HUES48 (cell line): ENCODE data around the gene ANKRD45.
A peak's percentile ranks its signal among the peaks of the same experiment; 100 is the strongest.
"Not testable (repeated sequence)": the region's sequence is repeated elsewhere in the genome, so short reads cannot be mapped to it uniquely, and the experiment has no call there.

Source experiments
- H3K27ac ChIP-seq: one replicate; pipeline ENCODE4 v1.7.0; 2013; ENCODE audit warnings: low read depth, low read length, inconsistent platforms
- H3K27me3 ChIP-seq: 2 replicates; pipeline ENCODE4 v1.6.1; 2013; ENCODE audit warnings: mild to moderate bottlenecking, low read length; ENCODE audit not compliant: control insufficient read depth, insufficient read depth
- H3K36me3 ChIP-seq: 2 replicates; pipeline ENCODE4 v1.6.1; 2013; ENCODE audit warnings: low read length; ENCODE audit not compliant: control insufficient read depth, insufficient read depth
- H3K4me1 ChIP-seq: 2 replicates; pipeline ENCODE4 v1.6.1; 2013; ENCODE audit warnings: mild to moderate bottlenecking, low read length; ENCODE audit not compliant: control insufficient read depth, insufficient read depth
- H3K4me3 ChIP-seq: 2 replicates; pipeline ENCODE4 v1.5.1; 2013; ENCODE audit warnings: mild to moderate bottlenecking, low read depth, low read length
- H3K9ac ChIP-seq: 2 replicates; pipeline ENCODE4 v1.6.1; 2013; ENCODE audit warnings: mild to moderate bottlenecking, low read depth, low read length, moderate library complexity
- H3K9me3 ChIP-seq: 2 replicates; pipeline ENCODE4 v1.6.1; 2013; ENCODE audit warnings: low read length; ENCODE audit not compliant: control insufficient read depth, insufficient read depth

ANKRD45 gene

DNA sequence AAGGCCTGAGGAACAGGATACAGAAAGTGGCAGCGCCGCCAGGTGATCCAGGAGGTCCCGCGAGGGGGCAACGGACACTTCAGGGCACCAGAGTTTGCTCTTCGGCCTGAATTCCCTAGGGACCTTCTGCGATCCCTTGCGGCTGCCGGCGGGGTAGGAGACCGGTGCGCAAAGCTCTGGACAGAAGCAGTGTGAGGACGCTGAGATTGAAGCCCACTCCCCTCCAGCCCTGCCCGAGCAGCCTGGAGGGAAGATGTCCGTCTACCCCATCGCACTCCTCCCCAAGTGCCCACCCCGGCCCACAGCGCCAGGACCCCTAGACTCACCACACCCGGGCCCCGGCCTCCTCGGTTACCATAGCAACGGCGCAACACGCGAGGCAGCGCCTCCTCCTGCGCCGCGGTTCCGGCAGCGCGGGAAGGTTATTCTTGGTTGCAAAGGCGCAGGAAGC lies at the start of gene ANKRD45:
TSS of gene ANKRD45 (minus strand) at position 361 of the 451 bp plus-strand sequence. CDS start 10,433 bp downstream, outside the sequence.
- H3K9ac ChIP-seq, result peak within 1 kb of the TSS; percentile 57
- peaks cover 6% of the 10 kb centered on the region; the same call in 1 of the 2 replicates for H3K27me3 ChIP-seq
- no peaks in the 10 kb centered on the region for H3K9me3 ChIP-seq
- peaks cover 7% of the 10 kb centered on the region for H3K4me1 ChIP-seq
- no peaks in the 10 kb centered on the region for H3K36me3 ChIP-seq
- peak within 1 kb of the TSS; percentile 80 for H3K4me3 ChIP-seq
- H3K27ac ChIP-seq, result no peak within 1 kb of the TSS

GRCh38 chr1:173717238-173717637 lies 47.6 kb upstream of the ANKRD45 start:
- Histone ChIP-seq H3K4me3 (no peak overlapping the region), H3K9ac (no peak overlapping the region)

GRCh38 chr1:173715538-173715844 lies 45.8 kb upstream of the ANKRD45 start:
- Histone ChIP-seq H3K4me1 (peaks cover 10% of the 10 kb centered on the region; the same call in 1 of the 2 replicates), H3K9ac (peak overlapping the region; percentile 41), H3K27ac (no peak overlapping the region)

More at GRCh38 chr1:173717238-173717637, 47.6 kb upstream of the ANKRD45 start:
- Histone ChIP-seq H3K27me3 (peaks cover 14% of the 10 kb centered on the region), H3K27ac (no peak overlapping the region), H3K4me1 (peaks cover 10% of the 10 kb centered on the region; the same call in 1 of the 2 replicates), H3K36me3 (no peaks in the 10 kb centered on the region), H3K9me3 (no peaks in the 10 kb centered on the region)

GRCh38 chr1:173714759-173715537 lies 45.3 kb upstream of the ANKRD45 start, which contains the start of gene KLHL20:
Gene KLHL20, plus strand, starts transcription at chr1:173714981. Its CDS starts 1,063 bp downstream, at chr1:173716044.
- peak within 1 kb of the TSS; percentile 91 for H3K4me3 ChIP-seq
- H3K27ac ChIP-seq, result peak within 1 kb of the TSS; percentile 49
- H3K36me3 ChIP-seq, result no peaks in the 10 kb centered on the region
- H3K27me3 ChIP-seq, result peaks cover 30% of the 10 kb centered on the region
- H3K9me3 ChIP-seq, result no peaks in the 10 kb centered on the region
- peaks cover 10% of the 10 kb centered on the region; the same call in 1 of the 2 replicates for H3K4me1 ChIP-seq
- H3K9ac ChIP-seq, result peak within 1 kb of the TSS; percentile 41

More at GRCh38 chr1:173715538-173715844, 45.8 kb upstream of the ANKRD45 start:
- H3K9me3 ChIP-seq, result no peaks in the 10 kb centered on the region
- peak overlapping the region; percentile 91 for H3K4me3 ChIP-seq
- H3K27me3 ChIP-seq, result peaks cover 28% of the 10 kb centered on the region
- no peaks in the 10 kb centered on the region for H3K36me3 ChIP-seq

GRCh38 chr1:173714441-173714758 lies 44.7 kb upstream of the ANKRD45 start:
- Histone ChIP-seq H3K9me3 (no peaks in the 10 kb centered on the region), H3K9ac (no peak overlapping the region), H3K4me1 (peaks cover 10% of the 10 kb centered on the region; the same call in 1 of the 2 replicates), H3K4me3 (peak overlapping the region; percentile 91), H3K27ac (no peak overlapping the region), H3K27me3 (peaks cover 33% of the 10 kb centered on the region), H3K36me3 (no peaks in the 10 kb centered on the region)

- H3K9me3 ChIP-seq, result no peaks in the 10 kb centered on the region
- no peaks in the 10 kb centered on the region for H3K36me3 ChIP-seq
- no peaks in the 10 kb centered on the region for H3K4me1 ChIP-seq
- H3K27ac ChIP-seq, result no peak overlapping the region
- no peak overlapping the region for H3K9ac ChIP-seq
- peaks cover 39% of the 10 kb centered on the region for H3K27me3 ChIP-seq
- H3K4me3 ChIP-seq, result no peak overlapping the region
These were observed 39.1 kb upstream of the ANKRD45 start for GRCh38 chr1:173708787-173709186.

DNA sequence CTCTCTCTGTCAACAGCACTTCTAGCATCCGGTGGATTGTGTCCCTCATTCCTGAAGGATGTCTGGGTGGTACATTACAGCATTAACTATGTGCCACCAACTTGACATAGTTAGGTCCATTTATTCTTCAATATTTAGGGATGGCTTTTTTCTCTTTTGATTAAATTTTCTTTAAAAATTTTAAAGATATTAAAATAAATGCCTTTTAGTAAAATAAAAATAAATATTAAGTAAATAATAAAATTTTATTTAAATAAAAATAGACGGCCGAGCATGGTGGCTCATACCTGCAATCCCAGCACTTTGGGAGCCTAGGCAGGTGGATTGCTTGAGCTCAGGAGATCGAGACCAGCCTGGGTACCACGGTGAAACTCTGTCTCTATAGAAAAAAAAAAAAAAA lies 35.5 kb upstream of the ANKRD45 start:
- H3K9me3 ChIP-seq, result no peaks in the 10 kb centered on the region
- no peaks in the 10 kb centered on the region for H3K36me3 ChIP-seq
- H3K4me3 ChIP-seq, result no peak overlapping the region
- H3K27me3 ChIP-seq, result peaks cover 9% of the 10 kb centered on the region; the same call in 1 of the 2 replicates
- H3K9ac ChIP-seq, result no peak overlapping the region
- no peaks in the 10 kb centered on the region for H3K4me1 ChIP-seq
- H3K27ac ChIP-seq, result no peak overlapping the region

DNA sequence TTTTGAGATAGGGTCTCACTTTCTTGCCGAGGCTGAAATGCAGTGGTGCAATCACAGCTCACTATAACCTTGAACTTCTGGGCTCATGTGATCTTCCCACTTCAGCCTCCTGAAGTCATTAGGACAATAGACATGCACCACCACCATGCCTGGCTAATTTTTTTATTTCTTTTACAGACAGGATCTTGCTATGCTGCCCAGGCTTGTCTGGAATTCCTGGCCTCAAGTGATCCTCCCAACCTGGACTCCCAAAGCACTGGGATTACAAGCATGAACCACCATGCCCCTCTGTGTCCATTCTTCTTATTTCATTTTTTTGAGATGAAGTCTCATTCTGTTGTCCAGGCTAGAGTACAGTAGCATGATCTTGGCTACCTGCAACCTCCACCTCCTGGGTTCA lies 33.1 kb upstream of the ANKRD45 start:
- Histone ChIP-seq H3K27me3 (no peaks in the 10 kb centered on the region), H3K27ac (no peak overlapping the region), H3K9ac (no peak overlapping the region), H3K4me1 (no peaks in the 10 kb centered on the region), H3K4me3 (no peak overlapping the region), H3K9me3 (no peaks in the 10 kb centered on the region), H3K36me3 (no peaks in the 10 kb centered on the region)

DNA sequence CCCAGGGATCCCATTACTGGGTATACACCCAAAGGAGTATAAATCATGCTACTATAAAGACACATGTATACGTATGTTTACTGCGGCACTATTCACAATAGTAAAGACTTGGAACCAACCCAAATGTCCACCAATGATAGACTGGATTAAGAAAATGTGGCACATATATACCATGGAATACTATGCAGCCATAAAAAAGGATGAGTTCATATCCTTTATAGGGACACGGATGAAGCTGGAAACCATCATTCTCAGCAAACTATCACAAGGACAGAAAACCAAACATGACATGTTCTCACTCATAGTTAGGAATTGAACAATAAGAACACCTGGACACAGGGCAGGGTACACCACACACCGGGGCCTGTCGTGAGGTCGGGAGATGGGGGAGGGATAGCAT lies 31.6 kb upstream of the ANKRD45 start:
- not testable (repeated sequence) for H3K9ac ChIP-seq, H3K4me1 ChIP-seq, H3K36me3 ChIP-seq, H3K4me3 ChIP-seq, H3K9me3 ChIP-seq, H3K27me3 ChIP-seq, H3K27ac ChIP-seq

DNA sequence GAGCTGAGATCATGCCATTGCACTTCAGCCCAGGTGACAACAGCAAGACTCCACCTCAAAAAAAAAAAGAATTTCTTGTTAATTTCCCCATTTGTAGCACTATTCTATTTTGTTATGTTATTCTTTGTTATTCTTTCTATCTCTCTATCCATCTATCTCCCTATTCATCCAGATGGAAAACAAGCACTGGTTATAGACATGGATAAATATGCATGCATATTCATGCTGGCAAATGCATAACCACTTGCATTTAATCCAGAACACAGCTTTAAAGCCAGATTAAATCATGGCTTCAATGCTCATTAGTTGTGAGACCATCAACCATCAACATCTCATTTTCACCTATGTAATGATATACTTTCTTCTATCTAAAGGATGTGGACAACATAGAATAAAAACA lies 23.6 kb upstream of the ANKRD45 start:
- Histone ChIP-seq H3K4me3 (no peak overlapping the region), H3K9ac (no peak overlapping the region), H3K4me1 (0 out of 2 replicates have a peak, but pooled peaks cover 1% of the 10 kb centered on the region), H3K9me3 (peaks cover 3% of the 10 kb centered on the region; the same call in 1 of the 2 replicates), H3K36me3 (no peaks in the 10 kb centered on the region), H3K27ac (no peak overlapping the region), H3K27me3 (no peaks in the 10 kb centered on the region)

DNA sequence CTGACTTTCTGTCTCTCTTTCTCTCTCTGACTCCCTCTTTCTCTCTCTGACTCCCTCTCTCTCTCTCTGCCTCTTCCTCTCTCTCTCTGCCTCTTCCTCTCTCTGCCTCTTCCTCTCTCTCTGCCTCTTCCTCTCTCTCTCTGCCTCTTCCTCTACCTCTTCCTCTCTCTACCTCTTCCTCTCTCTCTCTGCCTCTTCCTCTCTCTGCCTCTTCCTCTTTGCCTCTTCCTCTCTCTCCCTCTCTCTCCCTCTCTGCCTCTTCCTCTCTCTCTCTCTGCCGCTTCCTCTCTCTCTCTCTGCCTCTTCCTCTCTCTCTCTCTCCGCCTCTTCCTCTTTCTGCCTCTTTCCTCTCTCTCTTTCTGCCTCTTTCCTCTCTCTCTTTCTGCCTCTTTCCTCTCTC lies 18.6 kb upstream of the ANKRD45 start:
- H3K4me3 ChIP-seq, result no peak overlapping the region
- no peaks in the 10 kb centered on the region for H3K36me3 ChIP-seq
- no peaks in the 10 kb centered on the region for H3K27me3 ChIP-seq
- no peak overlapping the region for H3K27ac ChIP-seq
- peaks cover 13% of the 10 kb centered on the region for H3K4me1 ChIP-seq
- no peak overlapping the region for H3K9ac ChIP-seq
- peaks cover 3% of the 10 kb centered on the region; the same call in 1 of the 2 replicates for H3K9me3 ChIP-seq
